Caki2 (cell line): Measurements from ENCODE around the gene GTF3C1. TPM values are rescaled to one million over a fixed set of nuclear protein-coding genes. Genes with fewer than 3 reads are reported as not detected.
"Not testable (repeated sequence)": the region's sequence is repeated elsewhere in the genome, so short reads cannot be mapped to it uniquely, and the experiment has no call there.

ENCODE experiments used
- DNase-seq: peaks from one replicate; pipeline ENCODE4 v3.0.0-alpha.2; 2015; ENCODE audit warnings: low read depth
- in situ Hi-C: cut with HindIII; loops from 2 replicates; pipeline ENCODE4 v1.10.0; 2016; ENCODE audit warnings: low sequenced_read_pairs, low pct_unique_long_range_greater_than_20kb, mixed read lengths
- total RNA-seq: library from RNA; depleted of rRNA; stranded (reverse); fragments of >200 nt; shearing (Covaris generic); gene quantifications from 2 replicates; pipeline ENCODE4 v1.2.3, GENCODE V29; 2014; ENCODE audit warnings: low replicate concordance

GTF3C1 gene
- total RNA-seq, 1 experiment from 2014 or later: 65.3 TPM

- no peak for DNase-seq
- in situ Hi-C loops: no loop called here
Measured at GRCh38 chr16:27458987-27459688, 90.6 kb downstream of the GTF3C1 start.

- no peak for DNase-seq
Measured at GRCh38 chr16:27458258-27458657, 91.5 kb downstream of the GTF3C1 start.

GRCh38 chr16:27457605-27457900 is 92.2 kb downstream of the GTF3C1 start:
- DNase-seq, in situ Hi-C loops: not testable (repeated sequence)

More at GRCh38 chr16:27458258-27458657, 91.5 kb downstream of the GTF3C1 start:
- in situ Hi-C loops: no loop called here

- in situ Hi-C loops: no loop called here
- no peak for DNase-seq
Measured at GRCh38 chr16:27455700-27456099, 94.0 kb downstream of the GTF3C1 start.

DNA sequence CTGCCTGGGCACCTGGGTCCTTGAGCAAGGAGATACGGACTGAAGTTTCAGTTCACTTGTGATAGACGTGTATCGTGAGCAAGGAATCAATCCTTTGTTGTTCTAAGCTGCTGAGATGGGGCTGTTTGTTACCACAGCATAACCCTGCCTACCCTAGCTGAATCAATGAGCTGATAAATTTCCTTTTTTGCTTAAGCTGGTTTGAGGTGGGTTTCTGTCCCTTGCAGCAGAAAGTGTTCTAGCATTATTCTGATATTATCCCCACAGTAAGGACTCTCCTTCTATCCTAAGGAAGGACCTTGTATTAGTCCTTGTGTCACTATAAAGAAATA is 96.3 kb downstream of the GTF3C1 start:
- in situ Hi-C loops: no loop called here
- no peak for DNase-seq

- in situ Hi-C loops: no loop called here
- no peak for DNase-seq
Measured at GRCh38 chr16:27452569-27453493, 96.9 kb downstream of the GTF3C1 start.

DNA sequence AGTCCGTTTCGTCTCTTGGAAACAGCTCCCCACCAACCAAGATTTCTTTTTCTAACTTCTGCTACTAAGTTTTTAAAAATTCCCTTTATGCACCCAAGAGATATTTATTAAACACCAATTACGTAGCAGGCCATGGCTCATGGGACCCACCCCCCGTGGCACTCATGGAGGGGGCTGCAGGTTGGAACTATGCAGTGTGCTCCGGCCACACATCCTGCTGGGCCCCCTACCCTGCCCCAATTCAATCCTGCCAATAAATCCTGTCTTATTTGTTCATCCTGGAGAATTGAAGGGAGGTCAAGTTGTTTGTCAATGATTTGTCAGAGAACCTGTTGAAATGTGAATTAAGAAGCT is 99.5 kb downstream of the GTF3C1 start:
- in situ Hi-C loops: no loop called here
- no peak for DNase-seq

DNA sequence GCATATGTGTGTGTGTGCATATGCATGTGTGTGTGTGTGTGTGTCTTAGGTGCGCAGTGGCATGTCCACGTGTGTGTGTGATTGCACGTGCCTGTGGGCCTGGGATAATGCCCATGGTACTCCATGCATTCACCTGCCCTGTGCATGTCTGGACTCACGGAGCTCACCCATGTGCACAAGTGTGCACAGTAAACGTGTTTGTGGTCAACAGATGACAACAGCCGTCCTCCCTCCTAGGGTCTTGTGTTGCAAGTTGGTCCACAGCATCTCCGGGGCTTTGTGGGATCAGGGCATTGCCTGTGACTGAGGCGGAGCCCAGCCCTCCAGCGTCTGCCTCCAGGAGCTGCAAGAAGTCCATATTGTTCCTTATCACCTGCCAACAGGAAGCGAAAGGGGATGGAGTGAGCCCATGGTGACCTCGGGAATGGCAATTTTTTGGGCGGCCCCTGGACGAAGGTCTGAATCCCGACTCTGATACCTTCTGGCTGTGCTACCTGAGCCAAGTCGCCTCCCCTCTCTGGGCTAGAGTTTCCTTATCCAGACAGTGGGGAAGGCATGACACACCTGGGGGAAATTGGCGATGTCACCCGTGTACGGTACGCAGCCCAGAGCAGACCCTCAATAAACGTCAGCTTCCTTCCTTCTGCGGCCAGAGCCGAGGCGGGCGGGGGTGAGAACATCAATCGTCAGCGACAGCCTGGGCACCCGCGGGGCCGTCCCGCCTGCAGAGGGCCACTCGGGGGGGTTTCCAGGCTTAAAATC is 100.1 kb downstream of the GTF3C1 start:
- DNase-seq: no peak
- in situ Hi-C loops: no loop called here

DNA sequence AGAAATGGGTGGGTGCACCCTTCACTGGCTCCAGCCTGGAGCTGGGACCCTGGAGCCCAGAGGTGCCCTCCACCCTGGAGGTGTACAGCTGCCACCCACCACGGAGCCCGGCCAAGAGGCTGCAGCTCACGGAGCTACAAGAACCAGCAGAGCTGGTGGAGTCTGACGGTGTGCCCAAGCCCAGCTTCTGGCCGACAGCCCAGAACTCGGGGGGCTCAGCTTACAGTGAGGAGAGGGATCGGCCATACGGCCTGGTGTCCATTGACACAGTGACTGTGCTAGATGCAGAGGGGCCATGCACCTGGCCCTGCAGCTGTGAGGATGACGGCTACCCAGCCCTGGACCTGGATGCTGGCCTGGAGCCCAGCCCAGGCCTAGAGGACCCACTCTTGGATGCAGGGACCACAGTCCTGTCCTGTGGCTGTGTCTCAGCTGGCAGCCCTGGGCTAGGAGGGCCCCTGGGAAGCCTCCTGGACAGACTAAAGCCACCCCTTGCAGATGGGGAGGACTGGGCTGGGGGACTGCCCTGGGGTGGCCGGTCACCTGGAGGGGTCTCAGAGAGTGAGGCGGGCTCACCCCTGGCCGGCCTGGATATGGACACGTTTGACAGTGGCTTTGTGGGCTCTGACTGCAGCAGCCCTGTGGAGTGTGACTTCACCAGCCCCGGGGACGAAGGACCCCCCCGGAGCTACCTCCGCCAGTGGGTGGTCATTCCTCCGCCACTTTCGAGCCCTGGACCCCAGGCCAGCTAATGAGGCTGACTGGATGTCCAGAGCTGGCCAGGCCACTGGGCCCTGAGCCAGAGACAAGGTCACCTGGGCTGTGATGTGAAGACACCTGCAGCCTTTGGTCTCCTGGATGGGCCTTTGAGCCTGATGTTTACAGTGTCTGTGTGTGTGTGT is 100.9 kb downstream of the GTF3C1 start:
- in situ Hi-C loops: no loop called here
- no peak for DNase-seq

DNA sequence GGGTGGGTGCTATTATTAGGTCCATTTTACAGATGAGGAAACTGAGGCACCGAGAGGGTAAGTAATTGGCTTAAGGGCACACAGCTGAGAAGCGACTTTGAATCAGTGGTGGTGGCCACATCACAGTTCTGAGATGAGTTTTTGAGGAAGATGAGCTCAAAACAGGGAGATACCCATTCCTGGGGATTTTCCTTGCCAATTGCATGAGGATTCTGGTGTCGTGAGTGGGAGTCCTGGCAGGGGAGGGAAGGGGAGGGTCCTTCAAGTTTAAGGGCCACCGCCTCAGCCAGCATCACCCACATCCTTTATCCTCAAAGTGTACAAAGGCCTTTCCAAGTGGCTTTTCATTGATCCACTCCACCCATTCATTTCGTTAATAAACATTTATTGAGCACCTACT is 102.4 kb downstream of the GTF3C1 start:
- in situ Hi-C loops: no loop called here
- no peak for DNase-seq

- in situ Hi-C loops: no loop called here
- DNase-seq: no peak
Measured at GRCh38 chr16:27446721-27447120, 103.0 kb downstream of the GTF3C1 start.

GRCh38 chr16:27445502-27446175 is 104.1 kb downstream of the GTF3C1 start:
- in situ Hi-C loops: no loop called here
- no peak for DNase-seq

- in situ Hi-C loops: no loop called here
Measured at GRCh38 chr16:27444470-27444869, 105.2 kb downstream of the GTF3C1 start.

DNA sequence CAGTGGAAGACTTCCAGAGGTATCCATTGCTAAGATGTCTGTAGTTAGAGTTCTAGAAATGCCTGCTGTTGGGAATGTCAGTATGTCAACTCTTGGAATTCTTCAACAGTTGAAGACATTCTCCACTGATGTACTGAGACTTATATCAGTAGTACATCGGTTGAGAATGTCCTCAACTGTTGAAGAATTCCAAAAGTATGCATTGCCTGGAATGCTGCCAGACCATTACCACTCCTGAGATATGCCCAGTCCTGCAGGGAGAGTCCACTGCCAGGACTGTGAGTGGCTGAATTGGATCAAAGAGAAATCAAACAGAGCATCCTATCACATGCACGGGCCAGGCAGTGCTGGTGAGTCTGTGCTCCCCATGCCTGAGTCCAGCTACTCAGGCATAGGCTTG is 105.7 kb downstream of the GTF3C1 start:
- peak; percentile 14 for DNase-seq
- in situ Hi-C loops: no loop called here

More at GRCh38 chr16:27444470-27444869, 105.2 kb downstream of the GTF3C1 start:
- no peak for DNase-seq

- DNase-seq: no peak
- in situ Hi-C loops: no loop called here
Measured at GRCh38 chr16:27441998-27442397, 107.7 kb downstream of the GTF3C1 start.

DNA sequence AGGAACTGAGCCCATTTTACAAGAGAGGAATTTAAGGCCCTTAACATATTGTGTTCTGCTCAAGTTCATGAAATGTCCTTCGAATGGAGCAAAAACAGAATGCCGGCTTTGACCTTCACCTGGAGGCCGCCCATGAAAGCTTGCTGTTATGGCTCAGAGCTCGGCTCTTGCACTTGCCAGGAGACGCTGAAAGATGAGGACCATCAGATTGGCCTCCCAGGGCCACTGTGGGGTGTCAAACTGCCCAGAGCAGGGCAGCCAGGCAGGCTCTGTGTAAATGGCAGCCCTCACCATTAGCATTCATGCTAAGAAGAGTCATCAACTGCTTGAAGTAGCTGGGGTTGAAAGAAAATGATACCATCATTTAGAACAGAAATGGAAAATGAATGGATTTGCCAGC is 108.4 kb downstream of the GTF3C1 start:
- DNase-seq: no peak
- in situ Hi-C loops: no loop called here

DNA sequence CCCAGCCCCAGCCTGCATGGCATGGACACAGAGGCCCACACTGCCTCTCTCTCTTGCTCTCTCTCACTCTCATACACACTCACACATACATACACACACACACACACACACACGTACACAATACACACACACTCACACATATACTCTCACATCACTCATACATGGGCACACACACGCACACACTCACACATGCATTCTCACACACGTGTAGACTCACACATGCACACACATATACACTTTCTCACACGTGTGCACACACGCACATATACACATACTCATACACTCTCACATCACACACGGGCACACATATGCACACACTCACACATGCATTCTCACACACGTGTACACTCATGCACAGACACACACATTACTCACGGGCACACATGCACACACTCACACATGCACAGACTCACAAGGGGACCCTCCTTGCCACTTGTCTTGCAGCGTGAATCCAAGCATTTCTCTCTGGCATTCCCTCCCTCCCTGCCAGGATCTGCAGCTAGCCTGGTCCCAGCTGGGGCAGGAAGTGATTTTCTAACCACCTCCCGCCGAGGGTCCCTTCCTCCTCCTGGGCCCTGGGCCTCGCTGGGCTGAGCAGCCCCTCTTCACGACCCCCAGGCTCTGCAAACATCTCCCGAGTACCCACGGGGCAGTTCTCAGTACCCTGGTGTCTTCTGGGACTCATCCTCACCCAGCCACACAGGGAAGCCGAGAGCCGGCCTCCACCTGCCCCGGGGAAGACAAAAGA is 110.3 kb downstream of the GTF3C1 start:
- in situ Hi-C loops: no loop called here
- no peak for DNase-seq
